HG03025 (cell line): ENCODE results near the gene SYT5.

Source experiments
- ATAC-seq: cut with Tn5 transposase; IDR thresholded peaks from one replicate; pipeline ENCODE4 v1.9.1; 2021; ENCODE audit warnings: mild to moderate bottlenecking, moderate library complexity; ENCODE audit not compliant: unreplicated experiment, low FRiP score

The SYT5 gene

GRCh38 chr19:55149078-55150003, 30.7 kb downstream of the SYT5 start, which contains the start of gene TNNT1:
Gene TNNT1 (minus strand): TSS chr19:55149206. CDS start chr19:55147157, 2,049 bp downstream.
- no peak for ATAC-seq

DNA sequence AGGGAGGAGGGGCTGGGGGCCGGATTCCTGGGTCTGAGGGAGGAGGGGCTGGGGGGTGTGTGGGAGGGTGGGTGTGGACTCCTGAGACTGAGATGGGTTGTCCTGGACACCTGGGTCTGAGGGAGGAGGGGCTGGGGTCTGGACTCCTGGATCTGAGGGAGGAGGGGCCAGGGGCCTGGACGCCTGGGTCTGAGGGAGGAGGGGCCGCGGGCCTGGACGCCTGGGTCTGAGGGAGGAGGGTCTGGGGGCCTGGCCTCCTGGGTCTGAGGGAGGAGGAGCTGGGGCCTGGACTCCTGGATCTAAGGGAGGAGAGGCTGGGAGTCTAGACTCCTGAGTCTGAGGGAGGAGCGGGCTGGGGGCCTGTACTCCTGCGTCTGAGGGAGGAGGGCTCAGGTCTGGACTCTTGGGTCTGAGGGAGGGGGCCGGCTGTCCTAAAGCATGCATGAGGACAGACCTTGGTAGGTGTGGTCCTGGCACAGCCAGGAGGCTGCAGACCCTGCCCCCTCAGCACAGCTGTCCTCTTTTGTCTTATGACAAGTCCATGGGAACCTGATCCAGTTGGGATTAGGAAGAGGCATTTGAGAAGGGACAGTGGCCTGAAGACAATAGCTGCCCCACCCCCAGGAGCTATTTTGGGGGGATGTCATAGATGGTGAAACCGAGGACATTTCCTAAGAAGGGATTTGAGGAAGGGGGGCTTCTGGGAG, 32.4 kb downstream of the SYT5 start:
- no peak for ATAC-seq

GRCh38 chr19:55146705-55147273, 33.3 kb downstream of the SYT5 start:
- ATAC-seq = no peak

DNA sequence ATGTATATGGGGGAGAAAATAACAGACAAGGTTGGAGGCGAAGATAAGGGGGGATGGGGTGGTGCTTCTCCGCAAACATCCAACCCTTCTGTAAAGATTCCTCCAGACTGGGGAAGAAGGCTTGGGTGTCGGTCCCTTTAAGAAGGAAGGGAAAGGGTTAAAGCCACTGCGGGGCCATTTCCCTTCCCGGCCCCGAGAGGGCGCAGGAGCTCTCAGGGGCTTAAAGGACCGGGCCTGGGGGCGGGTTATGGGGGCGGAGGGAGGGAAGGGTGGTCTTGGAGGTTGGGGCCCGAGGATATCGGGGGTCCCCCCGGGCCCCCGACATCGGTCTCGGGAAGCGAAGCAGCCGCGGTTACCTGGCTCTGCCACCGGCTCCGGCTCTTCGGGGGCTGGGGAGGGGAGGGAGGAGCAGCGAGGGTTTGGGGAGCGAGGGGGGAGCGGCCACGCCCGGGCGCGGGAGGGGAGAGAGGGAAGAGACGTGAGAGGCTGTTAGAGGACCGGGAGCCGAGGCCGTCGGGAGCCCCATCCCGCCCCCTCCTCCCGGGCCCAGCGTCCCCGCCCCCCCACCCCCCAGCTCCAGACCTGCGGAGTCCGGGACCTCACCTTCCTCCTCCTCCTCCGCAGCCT, 33.9 kb downstream of the SYT5 start:
- no peak for ATAC-seq

GRCh38 chr19:55145232-55145631, 34.9 kb downstream of the SYT5 start:
- no peak for ATAC-seq

DNA sequence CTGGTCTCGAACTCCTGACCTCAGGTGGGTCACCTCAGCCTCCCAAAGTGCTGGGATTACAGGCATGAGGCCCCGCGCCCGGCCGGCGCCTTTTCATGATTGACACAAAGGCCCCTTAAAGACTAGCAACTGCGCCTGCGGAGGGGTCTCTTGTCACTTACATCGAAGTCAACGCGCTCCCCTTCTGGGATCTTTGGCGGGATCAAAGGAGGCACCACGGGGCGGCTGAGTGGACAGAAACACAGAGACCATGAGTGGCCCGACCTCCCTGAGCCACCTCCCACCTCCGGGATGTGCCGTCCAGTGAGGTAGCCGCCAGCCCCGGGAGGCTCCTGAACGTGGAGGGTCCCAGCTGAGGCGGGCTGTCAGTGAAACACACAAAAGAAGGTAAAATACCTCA, 38.4 kb downstream of the SYT5 start:
- ATAC-seq = no peak

- ATAC-seq = no peak
Observed at GRCh38 chr19:55137915-55138314, 42.2 kb downstream of the SYT5 start.

GRCh38 chr19:55136399-55137102, 43.5 kb downstream of the SYT5 start:
- no peak for ATAC-seq

- ATAC-seq = no peak
Observed at GRCh38 chr19:55134736-55135135, 45.4 kb downstream of the SYT5 start.

GRCh38 chr19:55133639-55134444, 46.2 kb downstream of the SYT5 start:
- no peak for ATAC-seq

- no peak for ATAC-seq
Observed at GRCh38 chr19:55132453-55133129, 47.5 kb downstream of the SYT5 start.

- no peak for ATAC-seq
Observed at GRCh38 chr19:55131421-55131820, 48.7 kb downstream of the SYT5 start.
